Lower leg skin (tissue), 4 donors: ENCODE data around the gene KCNT1. TPM values are rescaled to one million over a fixed set of nuclear protein-coding genes. Genes with fewer than 3 reads are reported as not detected.

Source experiments
- DNase-seq, 2 donors: peaks; one replicate each; pipeline ENCODE4 v3.0.0-alpha.2; 2019; ENCODE audit warnings: low spot score in 2 of 2
- H3K4me3 ChIP-seq: fragments of 200-600 bp; sonication (generic); 2 replicates; pipeline ENCODE4 v1.5.1; 2017; ENCODE audit warnings: mild to moderate bottlenecking, low read depth; ENCODE audit not compliant: poor library complexity, severe bottlenecking
- CTCF ChIP-seq, 3 donors: fragments of 450-650 bp; IDR thresholded peaks; one replicate each; pipeline ENCODE4 v1.5.1; 2016; ENCODE audit warnings: antibody characterized with exemption in 3 of 3, mild to moderate bottlenecking in 3 of 3, moderate library complexity in 2 of 3
- POLR2A ChIP-seq, 2 donors: fragments of 450-650 bp; IDR thresholded peaks; one replicate each; pipeline ENCODE4 v1.6.1; 2016 to 2017; ENCODE audit warnings: antibody characterized with exemption in 2 of 2, mild to moderate bottlenecking in 1 of 2, moderate library complexity in 1 of 2
- WGBS, 2 donors: methylation state at CpG; one replicate each; pipeline ENCODE4 v1.1.5; 2018; 5-methylcytosine and 5-hydroxymethylcytosine counted together
- intact Hi-C: fragments of 100-400 bp; cut with DNase I; formaldehyde crosslinking; loops from one replicate; pipeline ENCODE4 v1.15.0; 2023; ENCODE audit warnings: low total_unique reads
- total RNA-seq, 4 donors: library from RNA; depleted of rRNA; stranded (reverse); fragments of >200 nt; gene quantifications; one replicate each; pipeline ENCODE4 v1.1.0, GENCODE V29; 2016

KCNT1 gene
- total RNA-seq, 4 donors from 2014 or later, result 0.10 TPM; not detected in 3

GRCh38 chr9:135756576-135756975 is 54.6 kb downstream of the KCNT1 start:
- TF ChIP-seq POLR2A (IDR thresholded peaks at IDR 0.05) (no peak), CTCF (IDR thresholded peaks at IDR 0.05) (no peak)
- intact Hi-C loops, result no loop called here
- DNase-seq, result no peak
- H3K4me3 ChIP-seq, result no peak overlapping the region
- 78 to 84% methylated on average over 8 to 10 of the region's 10 CpGs for WGBS, 2 donors

GRCh38 chr9:135757356-135757755 is 55.4 kb downstream of the KCNT1 start:
- H3K4me3 ChIP-seq, result no peak overlapping the region
- no peak for TF ChIP-seq POLR2A (IDR thresholded peaks at IDR 0.05)
- TF ChIP-seq CTCF (IDR thresholded peaks at IDR 0.05), result no peak
- 28 to 41% methylated on average over 14 of the region's 14 CpGs for WGBS, 2 donors
- intact Hi-C loops, result no loop called here
- no peak for DNase-seq

- no peak for TF ChIP-seq POLR2A (IDR thresholded peaks at IDR 0.05)
- TF ChIP-seq CTCF (IDR thresholded peaks at IDR 0.05), result no peak
- intact Hi-C loops, result no loop called here
- DNase-seq, result no peak
- no peak overlapping the region for H3K4me3 ChIP-seq
- WGBS, 2 donors, result 76 to 86% methylated on average over 21 of the region's 21 CpGs
Observed at GRCh38 chr9:135758056-135758455, 56.1 kb downstream of the KCNT1 start.

- intact Hi-C loops, result no loop called here
- WGBS, 2 donors, result 75 to 93% methylated on average over 10 of the region's 10 CpGs
- DNase-seq, result no peak
- no peak overlapping the region for H3K4me3 ChIP-seq
- TF ChIP-seq POLR2A (IDR thresholded peaks at IDR 0.05) (no peak), CTCF (IDR thresholded peaks at IDR 0.05) (no peak)
Observed at GRCh38 chr9:135758870-135759269, 56.9 kb downstream of the KCNT1 start.

- TF ChIP-seq CTCF (IDR thresholded peaks at IDR 0.05), result no peak
- TF ChIP-seq POLR2A (IDR thresholded peaks at IDR 0.05), result no peak
- DNase-seq, result no peak
- intact Hi-C loops, result no loop called here
- no peak overlapping the region for H3K4me3 ChIP-seq
- 88% methylated on average over 13 to 24 of the region's 24 CpGs for WGBS, 2 donors
Observed at GRCh38 chr9:135759676-135760300, 57.8 kb downstream of the KCNT1 start.

GRCh38 chr9:135760465-135760864 is 58.5 kb downstream of the KCNT1 start:
- no peak overlapping the region for H3K4me3 ChIP-seq
- TF ChIP-seq CTCF (IDR thresholded peaks at IDR 0.05) (no peak), POLR2A (IDR thresholded peaks at IDR 0.05) (no peak)
- no peak for DNase-seq
- WGBS, 2 donors, result 67 to 69% methylated on average over 12 of the region's 12 CpGs
- intact Hi-C loops, result no loop called here
